ENCODE measurements around the gene PAPPA2.

The PAPPA2 gene

GRCh38 chr1:176858433-176858916, 395.5 kb downstream of the PAPPA2 start:
- no peaks in the 10 kb centered on the region for H3K27me3 ChIP-seq (ENCODE audit: control insufficient read depth, insufficient read depth, low read length, poor library complexity, severe bottlenecking)
- no peaks in the 10 kb centered on the region for H3K36me3 ChIP-seq (ENCODE audit: control insufficient read depth, insufficient read depth, low read length)
- H3K4me3 ChIP-seq (ENCODE audit: insufficient read depth, low read depth, low read length) = no peak overlapping the region
- no peaks in the 10 kb centered on the region for H3K4me1 ChIP-seq (ENCODE audit: control insufficient read depth, insufficient read depth, low read length)
- WGBS, 2 experiments = 81 to 93% methylated on average over 4 of the region's 4 CpGs
- no peak overlapping the region for H3K27ac ChIP-seq (ENCODE audit: insufficient read depth, low read depth, low read length, poor library complexity, severe bottlenecking)
- no peaks in the 10 kb centered on the region for H3K9me3 ChIP-seq (ENCODE audit: control insufficient read depth, low read length)

- H3K27me3 ChIP-seq (ENCODE audit: control insufficient read depth, insufficient read depth, low read length, poor library complexity, severe bottlenecking) = no peaks in the 10 kb centered on the region
- no peaks in the 10 kb centered on the region for H3K9me3 ChIP-seq (ENCODE audit: control insufficient read depth, low read length)
- 88% methylated on average over 4 of the region's 4 CpGs for WGBS, 2 experiments
- H3K36me3 ChIP-seq (ENCODE audit: control insufficient read depth, insufficient read depth, low read length) = no peaks in the 10 kb centered on the region
- no peaks in the 10 kb centered on the region for H3K4me1 ChIP-seq (ENCODE audit: control insufficient read depth, insufficient read depth, low read length)
- no peak overlapping the region for H3K27ac ChIP-seq (ENCODE audit: insufficient read depth, low read depth, low read length, poor library complexity, severe bottlenecking)
- H3K4me3 ChIP-seq (ENCODE audit: insufficient read depth, low read depth, low read length) = no peak overlapping the region
Measured at GRCh38 chr1:176863613-176864012, 400.6 kb downstream of the PAPPA2 start.

GRCh38 chr1:176864211-176864610, 401.2 kb downstream of the PAPPA2 start:
- Histone ChIP-seq H3K4me1 (ENCODE audit: control insufficient read depth, insufficient read depth, low read length) (no peaks in the 10 kb centered on the region), H3K27me3 (ENCODE audit: control insufficient read depth, insufficient read depth, low read length, poor library complexity, severe bottlenecking) (no peaks in the 10 kb centered on the region), H3K27ac (ENCODE audit: insufficient read depth, low read depth, low read length, poor library complexity, severe bottlenecking) (no peak overlapping the region), H3K4me3 (ENCODE audit: insufficient read depth, low read depth, low read length) (no peak overlapping the region), H3K9me3 (ENCODE audit: control insufficient read depth, low read length) (no peaks in the 10 kb centered on the region), H3K36me3 (ENCODE audit: control insufficient read depth, insufficient read depth, low read length) (no peaks in the 10 kb centered on the region)
- 97% methylated on average over 9 of the region's 9 CpGs for WGBS, 2 experiments

GRCh38 chr1:176866011-176866714, 403.2 kb downstream of the PAPPA2 start:
- Histone ChIP-seq H3K9me3 (ENCODE audit: control insufficient read depth, low read length) (no peaks in the 10 kb centered on the region), H3K27me3 (ENCODE audit: control insufficient read depth, insufficient read depth, low read length, poor library complexity, severe bottlenecking) (no peaks in the 10 kb centered on the region), H3K4me3 (ENCODE audit: insufficient read depth, low read depth, low read length) (no peak overlapping the region), H3K27ac (ENCODE audit: insufficient read depth, low read depth, low read length, poor library complexity, severe bottlenecking) (no peak overlapping the region), H3K36me3 (ENCODE audit: control insufficient read depth, insufficient read depth, low read length) (no peaks in the 10 kb centered on the region), H3K4me1 (ENCODE audit: control insufficient read depth, insufficient read depth, low read length) (no peaks in the 10 kb centered on the region)
- 90% methylated on average over 1 of the region's 1 CpG; no CpG with 5 or more reads in 1 of the 2 experiments for WGBS, 2 experiments

GRCh38 chr1:176869577-176869976, 406.6 kb downstream of the PAPPA2 start:
- Histone ChIP-seq H3K4me3 (ENCODE audit: insufficient read depth, low read depth, low read length) (no peak overlapping the region), H3K9me3 (ENCODE audit: control insufficient read depth, low read length) (no peaks in the 10 kb centered on the region), H3K36me3 (ENCODE audit: control insufficient read depth, insufficient read depth, low read length) (no peaks in the 10 kb centered on the region), H3K27me3 (ENCODE audit: control insufficient read depth, insufficient read depth, low read length, poor library complexity, severe bottlenecking) (no peaks in the 10 kb centered on the region), H3K4me1 (ENCODE audit: control insufficient read depth, insufficient read depth, low read length) (no peaks in the 10 kb centered on the region), H3K27ac (ENCODE audit: insufficient read depth, low read depth, low read length, poor library complexity, severe bottlenecking) (no peak overlapping the region)
- 95 to 96% methylated on average over 4 of the region's 4 CpGs for WGBS, 2 experiments

- Histone ChIP-seq H3K9me3 (ENCODE audit: control insufficient read depth, low read length) (no peaks in the 10 kb centered on the region), H3K27ac (ENCODE audit: insufficient read depth, low read depth, low read length, poor library complexity, severe bottlenecking) (no peak overlapping the region), H3K4me1 (ENCODE audit: control insufficient read depth, insufficient read depth, low read length) (no peaks in the 10 kb centered on the region), H3K4me3 (ENCODE audit: insufficient read depth, low read depth, low read length) (no peak overlapping the region), H3K36me3 (ENCODE audit: control insufficient read depth, insufficient read depth, low read length) (no peaks in the 10 kb centered on the region), H3K27me3 (ENCODE audit: control insufficient read depth, insufficient read depth, low read length, poor library complexity, severe bottlenecking) (no peaks in the 10 kb centered on the region)
- WGBS, 2 experiments = 96 to 98% methylated on average over 4 of the region's 4 CpGs
Measured at GRCh38 chr1:176876966-176877515, 414.1 kb downstream of the PAPPA2 start.

- no peak overlapping the region for H3K27ac ChIP-seq (ENCODE audit: insufficient read depth, low read depth, low read length, poor library complexity, severe bottlenecking)
Measured at GRCh38 chr1:176877557-176877956, 414.6 kb downstream of the PAPPA2 start.

GRCh38 chr1:176878750-176879536, 416.0 kb downstream of the PAPPA2 start:
- Histone ChIP-seq H3K4me1 (ENCODE audit: control insufficient read depth, insufficient read depth, low read length) (no peaks in the 10 kb centered on the region), H3K27me3 (ENCODE audit: control insufficient read depth, insufficient read depth, low read length, poor library complexity, severe bottlenecking) (no peaks in the 10 kb centered on the region), H3K36me3 (ENCODE audit: control insufficient read depth, insufficient read depth, low read length) (no peaks in the 10 kb centered on the region), H3K9me3 (ENCODE audit: control insufficient read depth, low read length) (no peaks in the 10 kb centered on the region), H3K27ac (ENCODE audit: insufficient read depth, low read depth, low read length, poor library complexity, severe bottlenecking) (no peak overlapping the region), H3K4me3 (ENCODE audit: insufficient read depth, low read depth, low read length) (no peak overlapping the region)
- WGBS, 2 experiments = 83% methylated on average over 12 of the region's 12 CpGs

More at GRCh38 chr1:176877557-176877956, 414.6 kb downstream of the PAPPA2 start:
- no peaks in the 10 kb centered on the region for H3K4me1 ChIP-seq (ENCODE audit: control insufficient read depth, insufficient read depth, low read length)
- 88 to 91% methylated on average over 3 of the region's 3 CpGs for WGBS, 2 experiments
- H3K9me3 ChIP-seq (ENCODE audit: control insufficient read depth, low read length) = no peaks in the 10 kb centered on the region
- H3K36me3 ChIP-seq (ENCODE audit: control insufficient read depth, insufficient read depth, low read length) = no peaks in the 10 kb centered on the region
- H3K27me3 ChIP-seq (ENCODE audit: control insufficient read depth, insufficient read depth, low read length, poor library complexity, severe bottlenecking) = no peaks in the 10 kb centered on the region
- H3K4me3 ChIP-seq (ENCODE audit: insufficient read depth, low read depth, low read length) = no peak overlapping the region

- Histone ChIP-seq H3K27me3 (ENCODE audit: control insufficient read depth, insufficient read depth, low read length, poor library complexity, severe bottlenecking) (no peaks in the 10 kb centered on the region), H3K9me3 (ENCODE audit: control insufficient read depth, low read length) (no peaks in the 10 kb centered on the region), H3K4me1 (ENCODE audit: control insufficient read depth, insufficient read depth, low read length) (no peaks in the 10 kb centered on the region), H3K36me3 (ENCODE audit: control insufficient read depth, insufficient read depth, low read length) (no peaks in the 10 kb centered on the region), H3K27ac (ENCODE audit: insufficient read depth, low read depth, low read length, poor library complexity, severe bottlenecking) (no peak overlapping the region), H3K4me3 (ENCODE audit: insufficient read depth, low read depth, low read length) (no peak overlapping the region)
- WGBS, 2 experiments = 97% methylated on average over 12 to 13 of the region's 13 CpGs
Measured at GRCh38 chr1:176879784-176880620, 417.0 kb downstream of the PAPPA2 start.

Data from ectodermal cell (in vitro differentiated cells).